Nephron (organoid): Measurements from ENCODE around the gene DPYD.

Experiments used
- H3K27ac Mint-ChIP-seq, 3 experiments: 2 replicates each; pipeline ENCODE4 v1.8.0; 2020; ENCODE audit warnings: mixed read lengths in 3 of 3, mild to moderate bottlenecking in 2 of 3, moderate library complexity in 1 of 3
- H3K27me3 Mint-ChIP-seq: 2 replicates; pipeline ENCODE4 v1.8.0; 2021; ENCODE audit warnings: low read depth, mild to moderate bottlenecking, moderate library complexity, mixed read lengths
- H3K36me3 Mint-ChIP-seq: 2 replicates; pipeline ENCODE4 v1.8.0; 2020; ENCODE audit warnings: low read depth, mixed read lengths
- H3K4me1 Mint-ChIP-seq: 2 replicates; pipeline ENCODE4 v1.8.0; 2020; ENCODE audit warnings: mixed read lengths
- H3K4me3 Mint-ChIP-seq, 3 experiments: 2 replicates each; pipeline ENCODE4 v1.8.0; 2020; ENCODE audit warnings: mild to moderate bottlenecking in 3 of 3, mixed read lengths in 3 of 3, moderate library complexity in 2 of 3
- H3K9me3 Mint-ChIP-seq: 2 replicates; pipeline ENCODE4 v1.8.0; 2020; ENCODE audit warnings: mixed read lengths
- CTCF ChIP-seq, 3 experiments: fragments of 200-600 bp; sonication (generic); IDR thresholded peaks; one replicate each; pipeline ENCODE4 v1.5.0; 2021; ENCODE audit warnings: antibody characterized with exemption in 3 of 3; ENCODE audit not compliant: unreplicated experiment in 3 of 3

DPYD gene

GRCh38 chr1:97781762-97782337 lies 139.0 kb downstream of the DPYD start:
- H3K27me3 Mint-ChIP-seq: no peaks in the 10 kb centered on the region
- H3K4me1 Mint-ChIP-seq: peaks cover under 1% of the 10 kb centered on the region
- no peak for TF ChIP-seq CTCF (IDR thresholded peaks at IDR 0.05; ENCODE audit: unreplicated experiment in 3 of 3)
- H3K36me3 Mint-ChIP-seq: no peaks in the 10 kb centered on the region
- no peak overlapping the region for H3K27ac Mint-ChIP-seq
- H3K9me3 Mint-ChIP-seq: no peaks in the 10 kb centered on the region
- no peak overlapping the region for H3K4me3 Mint-ChIP-seq

GRCh38 chr1:97780884-97781283 lies 139.9 kb downstream of the DPYD start:
- no peaks in the 10 kb centered on the region for H3K4me1 Mint-ChIP-seq
- H3K36me3 Mint-ChIP-seq: no peaks in the 10 kb centered on the region
- H3K9me3 Mint-ChIP-seq: no peaks in the 10 kb centered on the region
- no peaks in the 10 kb centered on the region for H3K27me3 Mint-ChIP-seq
- TF ChIP-seq CTCF (IDR thresholded peaks at IDR 0.05; ENCODE audit: unreplicated experiment in 3 of 3): no peak
- H3K27ac Mint-ChIP-seq: no peak overlapping the region
- H3K4me3 Mint-ChIP-seq: no peak overlapping the region

DNA sequence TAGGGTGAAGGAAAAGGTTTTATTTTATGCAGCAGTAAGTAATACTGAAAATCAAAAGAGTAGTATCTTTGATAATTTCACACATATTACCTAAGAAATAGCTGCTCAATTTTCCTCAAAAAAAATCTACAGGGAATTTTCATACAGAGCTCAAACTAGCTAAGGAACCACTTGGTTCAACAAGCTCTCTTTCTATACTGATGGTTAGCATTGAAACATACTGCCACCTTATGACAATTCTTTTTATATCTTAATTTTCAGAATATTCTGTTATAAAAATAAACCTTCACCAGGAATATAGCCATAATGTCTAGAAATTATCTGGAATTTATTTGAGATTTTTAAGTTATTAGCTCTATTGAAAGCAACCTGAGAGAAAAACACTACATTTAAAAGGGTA lies 142.1 kb downstream of the DPYD start:
- Mint-ChIP-seq H3K36me3 (no peaks in the 10 kb centered on the region), H3K9me3 (peaks cover 6% of the 10 kb centered on the region), H3K4me1 (no peaks in the 10 kb centered on the region), H3K27me3 (peaks cover 2% of the 10 kb centered on the region), H3K4me3 (no peak overlapping the region), H3K27ac (no peak overlapping the region)
- no peak for TF ChIP-seq CTCF (IDR thresholded peaks at IDR 0.05; ENCODE audit: unreplicated experiment in 3 of 3)

DNA sequence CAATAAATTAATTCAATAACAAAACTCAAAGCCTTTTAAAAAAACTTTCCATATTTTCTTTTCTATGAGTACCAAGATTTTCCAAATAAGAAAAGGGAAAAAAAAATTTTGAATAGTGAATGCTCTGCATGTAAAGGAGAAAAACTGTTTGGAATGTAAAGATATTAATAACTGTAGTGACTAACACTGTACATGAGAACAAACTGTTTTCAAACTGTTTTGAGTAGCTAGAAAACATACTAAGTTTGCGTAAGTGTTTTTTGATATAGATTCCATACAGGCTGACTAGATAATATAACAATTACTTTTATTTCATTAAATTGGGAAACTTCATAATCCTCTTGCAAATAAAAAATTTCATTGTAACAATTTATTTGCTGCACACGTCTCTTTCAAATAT lies 150.5 kb downstream of the DPYD start:
- peaks cover 9% of the 10 kb centered on the region for H3K9me3 Mint-ChIP-seq
- TF ChIP-seq CTCF (IDR thresholded peaks at IDR 0.05; ENCODE audit: unreplicated experiment in 3 of 3): no peak
- H3K36me3 Mint-ChIP-seq: no peaks in the 10 kb centered on the region
- no peak overlapping the region for H3K4me3 Mint-ChIP-seq
- no peak overlapping the region for H3K27ac Mint-ChIP-seq
- peaks cover 6% of the 10 kb centered on the region for H3K27me3 Mint-ChIP-seq
- H3K4me1 Mint-ChIP-seq: no peaks in the 10 kb centered on the region

DNA sequence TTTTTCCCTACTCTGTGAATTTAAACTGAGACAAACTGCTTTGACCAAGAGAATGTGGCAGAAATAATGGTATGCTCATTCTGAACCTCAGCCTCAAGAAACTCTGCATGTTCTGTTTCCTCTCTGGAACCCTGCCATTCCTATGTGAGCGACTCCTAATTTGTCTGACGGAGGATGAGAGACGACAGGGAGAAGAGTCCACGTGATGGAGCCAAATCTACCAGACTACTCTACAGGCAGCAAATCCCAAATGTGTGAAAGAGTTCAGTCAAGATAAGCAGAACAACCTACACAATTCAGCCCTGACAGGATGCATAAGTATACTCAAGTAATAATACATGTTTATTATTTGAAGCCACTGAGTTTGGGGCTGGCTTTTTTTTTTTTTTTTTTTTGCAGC lies 153.5 kb downstream of the DPYD start:
- no peaks in the 10 kb centered on the region for H3K4me1 Mint-ChIP-seq
- peaks cover 7% of the 10 kb centered on the region for H3K9me3 Mint-ChIP-seq
- peaks cover 3% of the 10 kb centered on the region for H3K36me3 Mint-ChIP-seq
- no peaks in the 10 kb centered on the region for H3K27me3 Mint-ChIP-seq
- H3K27ac Mint-ChIP-seq: no peak overlapping the region
- no peak for TF ChIP-seq CTCF (IDR thresholded peaks at IDR 0.05; ENCODE audit: unreplicated experiment in 3 of 3)
- no peak overlapping the region for H3K4me3 Mint-ChIP-seq

- Mint-ChIP-seq H3K9me3 (peaks cover 19% of the 10 kb centered on the region), H3K4me1 (no peaks in the 10 kb centered on the region), H3K36me3 (peaks cover 7% of the 10 kb centered on the region), H3K27ac (no peak overlapping the region), H3K27me3 (no peaks in the 10 kb centered on the region), H3K4me3 (no peak overlapping the region)
- no peak for TF ChIP-seq CTCF (IDR thresholded peaks at IDR 0.05; ENCODE audit: unreplicated experiment in 3 of 3)
Measured at GRCh38 chr1:97764991-97765390, 155.8 kb downstream of the DPYD start.
